Tibial nerve (tissue), 4 donors: ENCODE measurements around the gene KIFBP.

Experiments
- CTCF ChIP-seq, 5 experiments: fragments of 200-600 bp in 3 of 5; fragments of 450-650 bp in 2 of 5; sonication (generic) in 3 of 5; IDR thresholded peaks; one replicate each; pipeline ENCODE4 v1.5.1; 2016 to 2019; ENCODE audit warnings: antibody characterized with exemption in 5 of 5, mild to moderate bottlenecking in 3 of 5, moderate library complexity in 2 of 5
- EP300 ChIP-seq, 2 donors: sonication (generic); formaldehyde crosslinking; IDR thresholded peaks; one replicate each; pipeline ENCODE4 v1.6.1; 2017; ENCODE audit warnings: antibody characterized with exemption in 2 of 2, mild to moderate bottlenecking in 1 of 2

- TF ChIP-seq CTCF (IDR thresholded peaks at IDR 0.05) (no peak), EP300 (IDR thresholded peaks at IDR 0.05) (no peak)
Measured at GRCh38 chr10:68973975-68974374, 14.6 kb upstream of the KIFBP start.
